Stimulated activated CD8-positive, alpha-beta memory T cell treated with anti-CD3 and anti-CD28 coated beads, Interleukin-15, amount 100 ng/mL, for 1 hour (primary cell): ENCODE results near the gene TOGARAM2.
"Not testable (repeated sequence)": the region's sequence is repeated elsewhere in the genome, so short reads cannot be mapped to it uniquely, and the experiment has no call there.

Experiments
- DNase-seq: peaks from one replicate; pipeline ENCODE4 v3.0.0-alpha.2; 2020; ENCODE audit warnings: low read depth

The TOGARAM2 gene

GRCh38 chr2:28977176-28977875 lies 3.8 kb upstream of the TOGARAM2 start:
- no peak for DNase-seq

GRCh38 chr2:28978001-28978400 lies 3.1 kb upstream of the TOGARAM2 start:
- DNase-seq: not testable (repeated sequence)

DNA sequence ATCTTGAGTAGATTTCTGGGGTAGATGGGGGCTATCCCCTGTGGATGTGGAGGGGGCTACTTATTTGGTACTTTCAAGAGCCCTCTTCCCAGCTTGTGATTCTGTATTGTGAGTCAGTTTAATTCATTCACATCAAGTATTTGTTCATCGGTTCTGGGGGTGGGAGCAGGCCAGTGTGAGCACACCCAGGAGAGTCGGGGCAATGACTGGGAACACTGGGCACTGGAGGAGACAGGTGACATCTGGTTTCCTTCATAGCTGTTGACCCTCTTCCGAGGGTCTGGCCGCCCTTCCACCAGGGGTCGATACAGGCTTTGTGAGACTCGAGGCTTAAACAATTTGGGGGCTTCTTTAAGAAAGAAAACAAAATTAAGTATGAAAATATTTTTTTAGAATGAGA lies 2.5 kb upstream of the TOGARAM2 start:
- DNase-seq: no peak

- DNase-seq: no peak
These were observed 2.1 kb upstream of the TOGARAM2 start for GRCh38 chr2:28979041-28979440.

DNA sequence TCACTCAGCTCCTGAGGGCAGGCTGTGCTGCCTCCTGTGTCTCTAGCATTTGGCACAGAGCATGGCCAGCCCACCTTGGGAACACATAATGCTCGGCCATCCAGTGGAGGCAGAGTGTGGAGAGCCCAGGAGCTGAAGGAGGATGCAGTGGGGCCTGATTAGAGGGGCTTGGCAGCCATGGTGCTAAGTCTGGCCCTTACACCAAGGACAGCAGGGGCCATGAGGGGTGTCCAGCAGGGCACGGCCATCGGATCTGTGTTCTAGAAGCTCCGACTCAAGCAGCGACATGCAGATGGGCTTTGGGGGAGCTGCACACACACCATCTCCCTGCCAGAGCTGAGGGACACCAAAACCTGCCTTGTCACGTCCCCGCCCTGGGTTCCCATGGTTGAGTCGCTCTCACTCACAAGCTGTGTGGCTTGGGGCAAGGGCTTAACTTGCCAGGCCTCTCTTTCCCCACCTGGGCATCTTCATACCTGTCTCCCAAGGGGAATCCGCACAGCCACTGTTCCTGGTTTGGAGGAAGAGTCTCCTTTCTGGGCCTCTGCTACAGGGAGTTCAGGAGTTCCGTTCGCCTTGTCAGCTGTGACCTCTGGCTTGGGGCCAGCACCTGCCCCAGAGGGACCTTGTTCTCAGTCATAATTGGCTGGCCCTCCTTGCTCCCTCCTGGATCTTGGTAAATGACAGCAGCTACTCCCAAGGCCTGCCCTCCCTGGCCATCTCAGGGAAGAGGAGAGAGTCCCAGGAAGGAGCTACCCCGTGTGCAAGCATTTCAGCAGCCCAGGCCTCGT lies 1.3 kb upstream of the TOGARAM2 start:
- DNase-seq: no peak

- DNase-seq: no peak
These were observed 606 bp upstream of the TOGARAM2 start for GRCh38 chr2:28980368-28981015.

DNA sequence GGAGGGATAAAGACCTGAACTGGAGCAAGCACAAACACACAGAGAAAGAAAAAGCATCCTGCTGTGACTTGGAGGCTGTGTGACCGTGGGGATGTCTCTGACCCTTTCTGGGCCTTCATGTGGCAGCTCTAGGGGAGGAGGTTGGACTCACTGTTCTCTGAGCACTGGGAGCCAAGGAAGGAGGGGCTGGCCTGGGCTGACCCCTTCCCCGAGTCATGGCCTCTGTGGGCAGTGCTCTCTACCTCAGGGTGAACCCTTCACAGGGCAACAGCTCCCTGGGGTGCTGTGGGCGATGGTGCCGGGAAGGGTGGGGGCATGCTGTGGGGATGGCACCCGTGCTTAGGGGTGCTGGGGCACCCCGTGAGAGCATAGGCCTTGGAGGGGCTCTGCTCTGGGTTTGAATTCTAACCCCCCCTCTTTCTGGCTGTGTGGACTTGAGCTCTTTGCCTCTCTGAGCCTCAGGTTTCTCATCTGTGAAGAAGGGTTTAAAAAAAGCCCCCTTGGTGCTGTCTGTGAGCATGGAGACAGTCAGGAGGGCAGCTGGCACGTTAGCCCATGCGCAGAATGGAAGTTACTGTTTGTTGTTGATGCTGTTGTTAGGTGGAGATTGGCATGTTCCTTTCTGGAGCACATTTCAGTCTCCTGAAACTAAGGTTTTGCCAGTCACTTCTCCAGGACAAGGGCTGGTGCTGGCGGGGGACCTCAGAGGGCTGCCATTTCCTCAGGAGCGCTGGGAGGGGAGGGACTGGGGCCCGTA lies 700 bp downstream of the TOGARAM2 start:
- DNase-seq: no peak

GRCh38 chr2:28982381-28982950 lies 1.4 kb downstream of the TOGARAM2 start:
- DNase-seq: no peak

DNA sequence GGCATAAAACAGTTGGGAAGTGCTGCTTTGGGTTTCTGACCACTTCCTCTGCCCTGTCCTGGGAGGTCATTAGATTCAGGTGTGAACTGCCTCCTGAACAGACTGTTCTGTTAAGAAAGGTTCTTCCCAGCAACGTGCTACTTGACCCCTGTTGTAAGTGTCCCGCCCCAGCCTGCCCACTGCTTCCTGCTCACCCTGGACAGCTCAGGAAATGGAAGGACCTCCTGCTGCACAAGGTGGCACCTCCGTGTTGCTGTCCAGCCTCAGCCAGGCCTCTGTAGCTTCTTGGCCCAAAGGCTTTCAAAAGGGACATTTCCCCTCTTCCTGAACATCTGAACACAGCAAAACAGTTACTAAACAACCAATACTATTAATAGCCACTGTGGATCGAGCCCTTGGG lies 5.3 kb downstream of the TOGARAM2 start:
- DNase-seq: no peak

- DNase-seq: no peak
These were observed 8.9 kb downstream of the TOGARAM2 start for GRCh38 chr2:28989973-28990372.

DNA sequence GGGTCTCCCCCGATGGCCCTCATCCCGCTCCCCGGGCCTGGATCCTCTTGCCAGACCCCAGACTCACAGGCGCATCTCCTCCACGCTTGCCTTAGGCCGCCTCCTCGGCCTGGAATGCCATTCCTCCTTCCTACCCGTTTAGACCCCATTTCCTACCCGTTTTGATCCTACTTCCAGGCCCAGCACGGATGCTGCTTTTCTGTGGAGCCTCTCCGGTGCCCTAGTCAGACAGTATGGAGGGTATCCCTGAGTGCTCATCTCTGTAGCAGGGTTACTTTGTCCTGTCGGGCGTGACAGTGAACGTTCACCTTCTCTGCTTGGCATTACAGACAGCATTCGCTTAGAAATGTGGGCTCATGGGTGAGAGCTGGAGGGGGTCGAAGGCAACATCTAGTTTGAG lies 9.3 kb downstream of the TOGARAM2 start:
- no peak for DNase-seq

- DNase-seq: no peak
These were observed 9.9 kb downstream of the TOGARAM2 start for GRCh38 chr2:28991021-28991420.

DNA sequence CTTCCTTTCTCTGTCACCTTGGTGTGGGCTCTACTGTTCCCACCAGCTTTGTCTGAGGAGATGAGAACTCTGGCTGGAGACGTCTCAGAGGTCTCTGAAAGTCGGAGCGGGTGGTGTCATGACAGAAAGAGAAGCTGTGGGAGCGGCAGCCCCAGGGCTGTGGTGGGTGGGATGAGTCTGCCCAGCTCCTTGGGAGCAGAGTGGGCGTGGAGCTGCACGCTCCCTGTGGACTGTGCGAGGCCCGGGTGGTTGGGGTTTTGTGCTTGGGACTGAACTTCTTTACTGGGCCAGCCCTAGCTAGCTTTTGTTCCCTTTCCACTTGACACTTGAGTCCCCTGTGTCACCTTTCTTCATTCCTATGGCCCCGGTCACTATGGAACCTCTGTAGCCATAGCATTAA lies 10.4 kb downstream of the TOGARAM2 start:
- no peak for DNase-seq

- DNase-seq: no peak
These were observed 12.3 kb downstream of the TOGARAM2 start for GRCh38 chr2:28993206-28993960.

DNA sequence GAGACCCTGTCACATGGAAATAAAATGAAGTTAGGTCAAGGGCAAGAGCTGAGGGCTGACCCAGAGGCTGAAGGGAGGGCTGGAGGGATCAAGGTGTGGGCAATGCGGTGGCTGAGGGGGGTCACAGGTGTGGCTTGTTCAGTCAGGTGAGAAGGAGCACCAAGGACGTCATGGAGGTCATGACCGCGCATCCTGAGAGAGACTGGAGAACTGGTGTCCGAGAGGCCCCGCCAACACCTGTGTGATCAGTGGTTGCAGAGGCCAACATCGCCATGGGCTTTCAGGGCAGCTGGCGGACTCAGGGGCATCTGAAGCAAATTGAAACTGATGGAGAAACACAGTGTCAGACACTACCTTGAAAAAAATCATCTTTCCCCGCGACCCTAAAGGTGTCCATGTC lies 13.0 kb downstream of the TOGARAM2 start:
- DNase-seq: no peak

DNA sequence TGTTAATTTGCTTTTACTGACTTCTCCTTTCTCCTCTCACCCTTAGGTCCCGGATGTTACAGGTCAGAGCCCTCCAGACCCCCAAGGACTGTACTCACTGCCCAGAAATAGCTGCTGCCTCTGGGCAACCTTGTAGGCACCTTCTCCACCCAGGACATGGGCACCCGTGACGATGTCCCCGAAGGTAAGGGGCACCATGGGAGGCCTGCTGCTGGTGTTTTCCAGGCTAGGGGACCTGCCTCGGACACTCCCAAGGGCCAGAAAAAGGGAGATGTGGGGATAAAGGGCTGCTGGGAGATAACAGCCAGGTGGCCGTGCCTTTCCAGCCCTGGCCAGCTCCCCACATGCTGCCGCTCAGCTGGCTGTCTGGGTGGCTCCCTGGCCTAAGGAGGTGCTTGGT lies 13.6 kb downstream of the TOGARAM2 start:
- no peak for DNase-seq

- DNase-seq: no peak
These were observed 15.0 kb downstream of the TOGARAM2 start for GRCh38 chr2:28995765-28996750.

DNA sequence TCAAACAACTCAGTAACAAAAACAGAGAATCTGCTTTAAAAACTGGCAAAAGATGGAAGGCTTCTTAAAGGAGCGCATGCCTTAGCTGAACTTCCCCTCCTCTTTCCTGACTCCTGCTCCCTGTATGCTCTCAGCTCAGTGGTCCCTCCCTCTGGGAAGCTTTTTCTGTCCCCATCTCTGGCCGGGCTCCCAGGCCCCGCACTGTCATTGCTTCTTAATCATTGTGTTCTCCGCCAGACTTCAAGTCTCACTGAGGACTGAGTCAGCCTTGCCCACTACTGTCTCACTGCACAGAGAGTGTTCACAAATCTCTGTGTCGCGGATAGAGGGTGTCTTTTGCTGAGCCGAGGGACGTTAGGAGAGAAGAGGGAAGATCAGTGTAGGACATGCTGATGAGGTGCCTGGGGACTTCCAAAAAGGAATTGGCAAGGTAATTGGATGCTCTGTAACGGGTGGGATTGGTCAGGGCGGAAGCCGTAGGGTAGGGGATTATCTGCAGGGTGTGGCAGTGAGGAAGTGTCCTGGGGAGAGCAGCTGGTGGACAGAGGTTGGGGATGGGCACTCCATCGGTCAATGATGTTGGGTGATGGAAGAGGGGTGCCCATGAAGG lies 16.2 kb downstream of the TOGARAM2 start:
- no peak for DNase-seq

GRCh38 chr2:28997847-28998735 lies 17.0 kb downstream of the TOGARAM2 start:
- DNase-seq: no peak
